ENCODE measurements around the gene MRPL24. TPM values are rescaled to one million over a fixed set of nuclear protein-coding genes. Genes with fewer than 3 reads are reported as not detected.
"Not testable (repeated sequence)": the region's sequence is repeated elsewhere in the genome, so short reads cannot be mapped to it uniquely, and the experiment has no call there.

Gene MRPL24
- total and polyA plus RNA-seq, 4 experiments from 2014 or later = 44.1 to 150 (median 67.0) TPM

- H3K27ac ChIP-seq (ENCODE audit: low read depth, low read length); H3K36me3 ChIP-seq (ENCODE audit: insufficient read depth, low read length); H3K27me3 ChIP-seq (ENCODE audit: insufficient read depth, low read length); intact Hi-C loops (cut with micrococcal nuclease); DNase-seq; H3K27me3 Mint-ChIP-seq; H3K4me3 Mint-ChIP-seq; H3K4me3 ChIP-seq (ENCODE audit: low read length in 2 of 2); H3K9me3 ChIP-seq (ENCODE audit: control insufficient read depth in 1 of 2, low read length in 2 of 2); H3K9me3 Mint-ChIP-seq: not testable (repeated sequence)
- CTCF ChIA-PET (ENCODE audit: partially characterized antibody) = interaction anchor here (8.7 kb wide), 1 partner anchor 37 kb away, joined by 91 read pairs; the partner anchor contains the start of genes ISG20L2 and METTL25B
- H3K36me3 Mint-ChIP-seq = peaks cover 5 to 10% of the 10 kb centered on the region in 2 donors
- H3K27ac Mint-ChIP-seq = peak overlapping the region in 1 of 7 donors; percentile 57
- peaks cover 32% of the 10 kb centered on the region for H3K4me1 ChIP-seq (ENCODE audit: insufficient read depth, low read length)
- H3K4me1 Mint-ChIP-seq = peaks cover 16 to 22% (median 20%) of the 10 kb centered on the region in 4 donors
- POLR2A ChIA-PET (ENCODE audit: partially characterized antibody) = interaction anchor here (3.3 to 7.8 kb wide), 5 partner anchors 10 to 38 kb away, joined by 17 to 158 read pairs (median 79); partner anchors contain the start of genes HDGF, ISG20L2, METTL25B and MRPL24
Measured at GRCh38 chr1:156765136-156765535, 24.2 kb upstream of the MRPL24 start.

- Mint-ChIP-seq H3K27me3 (no peaks in the 10 kb centered on the region), H3K9me3 (no peaks in the 10 kb centered on the region), H3K36me3 (no peaks in the 10 kb centered on the region), H3K4me1 (peaks cover 0 to 5% (median 3%) of the 10 kb centered on the region in 4 donors), H3K27ac (no peak overlapping the region), H3K4me3 (peak overlapping the region in 1 of 8 donors; percentile 26)
- Histone ChIP-seq H3K4me1 (ENCODE audit: insufficient read depth, low read length) (peaks cover 2% of the 10 kb centered on the region), H3K36me3 (ENCODE audit: insufficient read depth, low read length) (no peaks in the 10 kb centered on the region), H3K4me3 (ENCODE audit: low read length in 2 of 2) (no peak overlapping the region), H3K9me3 (ENCODE audit: control insufficient read depth in 1 of 2, low read length in 2 of 2) (no peaks in the 10 kb centered on the region), H3K27ac (ENCODE audit: low read depth, low read length) (no peak overlapping the region), H3K27me3 (ENCODE audit: insufficient read depth, low read length) (no peaks in the 10 kb centered on the region)
- no peak for DNase-seq
- ChIA-PET CTCF (ENCODE audit: partially characterized antibody) (interaction anchor here (0.6 to 1.6 kb wide), 2 partner anchors 35 to 38 kb away, joined by 3 to 4 read pairs; no protein-coding TSS in a partner anchor), POLR2A (ENCODE audit: partially characterized antibody) (interaction anchor here (1.2 to 7.8 kb wide), 2 partner anchors 9 to 20 kb away, joined by 3 to 97 read pairs; partner anchors contain the start of genes HDGF and MRPL24)
- intact Hi-C loops (cut with micrococcal nuclease) = no loop called here
Measured at GRCh38 chr1:156760796-156761104, 19.9 kb upstream of the MRPL24 start.

GRCh38 chr1:156760092-156760795 lies 19.4 kb upstream of the MRPL24 start:
- no peaks in the 10 kb centered on the region for H3K9me3 Mint-ChIP-seq
- no peaks in the 10 kb centered on the region for H3K36me3 Mint-ChIP-seq
- no peaks in the 10 kb centered on the region for H3K27me3 ChIP-seq (ENCODE audit: insufficient read depth, low read length)
- no peaks in the 10 kb centered on the region for H3K27me3 Mint-ChIP-seq
- no peaks in the 10 kb centered on the region for H3K9me3 ChIP-seq (ENCODE audit: control insufficient read depth in 1 of 2, low read length in 2 of 2)
- no peaks in the 10 kb centered on the region for H3K4me1 ChIP-seq (ENCODE audit: insufficient read depth, low read length)
- CTCF ChIA-PET (ENCODE audit: partially characterized antibody) = interaction anchor here (0.6 to 1.6 kb wide), 2 partner anchors 34 to 38 kb away, joined by 3 to 4 read pairs; no protein-coding TSS in a partner anchor
- H3K36me3 ChIP-seq (ENCODE audit: insufficient read depth, low read length) = no peaks in the 10 kb centered on the region
- no peak overlapping the region for H3K4me3 ChIP-seq (ENCODE audit: low read length in 2 of 2)
- H3K4me3 Mint-ChIP-seq = no peak overlapping the region
- DNase-seq = no peak
- intact Hi-C loops (cut with micrococcal nuclease) = no loop called here
- H3K27ac Mint-ChIP-seq = no peak overlapping the region
- no peak overlapping the region for H3K27ac ChIP-seq (ENCODE audit: low read depth, low read length)
- H3K4me1 Mint-ChIP-seq = peaks cover 0 to 5% (median 3%) of the 10 kb centered on the region in 4 donors
- POLR2A ChIA-PET (ENCODE audit: partially characterized antibody) = interaction anchor here (1.2 to 7.8 kb wide), 2 partner anchors 9 to 19 kb away, joined by 3 to 97 read pairs; partner anchors contain the start of genes HDGF and MRPL24

- H3K36me3 ChIP-seq (ENCODE audit: insufficient read depth, low read length); intact Hi-C loops (cut with micrococcal nuclease); DNase-seq; H3K27ac ChIP-seq (ENCODE audit: low read depth, low read length); H3K9me3 Mint-ChIP-seq; H3K27me3 Mint-ChIP-seq; H3K9me3 ChIP-seq (ENCODE audit: control insufficient read depth in 1 of 2, low read length in 2 of 2); H3K4me3 Mint-ChIP-seq; H3K4me3 ChIP-seq (ENCODE audit: low read length in 2 of 2); H3K4me1 ChIP-seq (ENCODE audit: insufficient read depth, low read length); H3K27me3 ChIP-seq (ENCODE audit: insufficient read depth, low read length); H3K36me3 Mint-ChIP-seq: not testable (repeated sequence)
- Mint-ChIP-seq H3K27ac (peak overlapping the region in 1 of 7 donors; percentile 13), H3K4me1 (peaks cover 4 to 17% (median 11%) of the 10 kb centered on the region in 4 donors)
- ChIA-PET CTCF (ENCODE audit: partially characterized antibody) (interaction anchor here (0.9 to 2.4 kb wide), 2 partner anchors 11 to 68 kb away, joined by 3 to 8 read pairs; no protein-coding TSS in a partner anchor), POLR2A (ENCODE audit: partially characterized antibody) (interaction anchor here (1.3 kb wide), 1 partner anchor 9 kb away, joined by 4 read pairs; the partner anchor contains the start of gene PRCC)
Measured at GRCh38 chr1:156757572-156758253, 16.8 kb upstream of the MRPL24 start.

GRCh38 chr1:156756355-156756754 lies 15.5 kb upstream of the MRPL24 start:
- peaks cover 0 to 5% of the 10 kb centered on the region in 2 donors for H3K36me3 Mint-ChIP-seq
- no peaks in the 10 kb centered on the region for H3K36me3 ChIP-seq (ENCODE audit: insufficient read depth, low read length)
- H3K27me3 Mint-ChIP-seq = no peaks in the 10 kb centered on the region
- H3K4me1 Mint-ChIP-seq = peaks cover 9 to 30% (median 16%) of the 10 kb centered on the region in 4 donors
- H3K27me3 ChIP-seq (ENCODE audit: insufficient read depth, low read length) = no peaks in the 10 kb centered on the region
- peaks cover 12% of the 10 kb centered on the region for H3K4me1 ChIP-seq (ENCODE audit: insufficient read depth, low read length)
- DNase-seq = no peak
- intact Hi-C loops (cut with micrococcal nuclease) = no loop called here
- H3K27ac ChIP-seq (ENCODE audit: low read depth, low read length) = no peak overlapping the region
- H3K9me3 Mint-ChIP-seq = no peaks in the 10 kb centered on the region
- no peaks in the 10 kb centered on the region for H3K9me3 ChIP-seq (ENCODE audit: control insufficient read depth in 1 of 2, low read length in 2 of 2)
- CTCF ChIA-PET (ENCODE audit: partially characterized antibody) = interaction anchor here (0.7 to 2.4 kb wide), 5 partner anchors 30 to 150 kb away, joined by 3 to 8 read pairs (median 3); partner anchors contain the start of gene NTRK1
- no peak overlapping the region for H3K4me3 Mint-ChIP-seq
- POLR2A ChIA-PET (ENCODE audit: partially characterized antibody) = interaction anchor here (1.1 to 3.4 kb wide), 3 partner anchors 9 to 15 kb away, joined by 3 to 17 read pairs (median 3); partner anchors contain the start of genes MRPL24 and PRCC
- no peak overlapping the region for H3K4me3 ChIP-seq (ENCODE audit: low read length in 2 of 2)
- H3K27ac Mint-ChIP-seq = no peak overlapping the region

- peaks cover 12% of the 10 kb centered on the region for H3K4me1 ChIP-seq (ENCODE audit: insufficient read depth, low read length)
- no peak overlapping the region for H3K27ac ChIP-seq (ENCODE audit: low read depth, low read length)
- Mint-ChIP-seq H3K4me3 (no peak overlapping the region), H3K27ac (no peak overlapping the region), H3K36me3 (peaks cover 0 to 7% of the 10 kb centered on the region in 2 donors), H3K9me3 (no peaks in the 10 kb centered on the region), H3K27me3 (no peaks in the 10 kb centered on the region), H3K4me1 (peaks cover 9 to 31% (median 16%) of the 10 kb centered on the region in 4 donors)
- no peak overlapping the region for H3K4me3 ChIP-seq (ENCODE audit: low read length in 2 of 2)
- no peaks in the 10 kb centered on the region for H3K36me3 ChIP-seq (ENCODE audit: insufficient read depth, low read length)
- CTCF ChIA-PET (ENCODE audit: partially characterized antibody) = interaction anchor here (1.3 to 2.4 kb wide), 4 partner anchors 29 to 150 kb away, joined by 3 to 8 read pairs (median 4); partner anchors contain the start of gene NTRK1
- H3K27me3 ChIP-seq (ENCODE audit: insufficient read depth, low read length) = no peaks in the 10 kb centered on the region
- no peaks in the 10 kb centered on the region for H3K9me3 ChIP-seq (ENCODE audit: control insufficient read depth in 1 of 2, low read length in 2 of 2)
- DNase-seq = no peak
- intact Hi-C loops (cut with micrococcal nuclease) = no loop called here
- POLR2A ChIA-PET (ENCODE audit: partially characterized antibody) = interaction anchor here (3.4 kb wide), 1 partner anchor 11 kb away, joined by 17 read pairs; the partner anchor contains the start of gene PRCC
Measured at GRCh38 chr1:156755527-156755950, 14.7 kb upstream of the MRPL24 start.

All from CD4-positive, alpha-beta memory T cell (primary cell).